HCT116 (cell line): ENCODE results near the gene CNN3. TPM values are rescaled to one million over a fixed set of nuclear protein-coding genes. Genes with fewer than 3 reads are reported as not detected.

Experiments
- ATAC-seq: fragments of 200-7000 bp; cut with Tn5 transposase; 2 replicates; pipeline ENCODE4 v1.9.1; 2020; ENCODE audit warnings: mild to moderate bottlenecking, moderate library complexity
- BruUV-seq: library from RNA; stranded (reverse); fragments of 400-500 nt; replicated peaks from 2 replicates; lab custom pipeline; 2021; lab: Mats Ljungman, UMichigan
- CTCF ChIA-PET: fragments of 300-600 bp; sonication (Branson Sonifier 250); formaldehyde crosslinking; loops from one replicate; lab custom pipeline; 2021; ENCODE audit warnings: antibody characterized with exemption; lab: Charles Lee
- POLR2A ChIA-PET: fragments of 300-600, 350-600 bp; sonication (Branson Sonifier 250); formaldehyde crosslinking; loops from one replicate; lab custom pipeline; 2021; ENCODE audit warnings: antibody characterized with exemption; lab: Charles Lee
- RAD21 ChIA-PET, 2 experiments: fragments of 300-600 bp; sonication (Branson Sonifier 250); formaldehyde crosslinking; loops; one replicate each; lab custom pipeline; 2023; ENCODE audit warnings: low total read pairs in 2 of 2; ENCODE audit not compliant: uncharacterized antibody in 2 of 2, unreplicated experiment in 2 of 2, low non-redundant PET in 1 of 2; lab: Charles Lee
- DNase-seq: peaks from one replicate; pipeline ENCODE4 v3.0.0-alpha.2; 2010; ENCODE audit warnings: low read depth, low spot score
- H2AFZ ChIP-seq: fragments of 200-600 bp; shearing (Covaris generic), sonication (generic); 2 replicates; pipeline ENCODE4 v1.6.1; 2017; ENCODE audit warnings: low read depth, mixed run types, mixed read lengths, antibody characterized with exemption, low read length; ENCODE audit not compliant: poor library complexity, severe bottlenecking
- H3K27ac ChIP-seq: 2 replicates; pipeline ENCODE4 v1.5.1; 2012; ENCODE audit warnings: low read depth, low read length
- H3K27me3 ChIP-seq: fragments of 200-600 bp; sonication (generic); 2 replicates; pipeline ENCODE4 v1.6.1; 2016; ENCODE audit warnings: mixed run types, low read length, mixed read lengths; ENCODE audit not compliant: insufficient read depth
- H3K36me3 ChIP-seq, 2 experiments: fragments of 200-500 bp in 1 of 2; fragments of 200-600 bp in 1 of 2; sonication (Bioruptor generic) in 1 of 2; sonication (generic) in 1 of 2; 2 replicates each; pipeline versions ENCODE4 v1.5.1 to v1.6.1; 2014 to 2016; ENCODE audit warnings: low read length in 2 of 2, inconsistent platforms in 1 of 2, mixed read lengths in 1 of 2, mixed run types in 1 of 2; ENCODE audit not compliant: insufficient read depth in 2 of 2, control insufficient read depth in 1 of 2
- H3K4me1 ChIP-seq, 2 experiments: fragments of 200-600 bp in 1 of 2; sonication (generic) in 1 of 2; 2 replicates each; pipeline versions ENCODE4 v1.5.1 to v1.6.1; 2012 to 2017; ENCODE audit warnings: low read length in 2 of 2, inconsistent platforms in 1 of 2, mild to moderate bottlenecking in 1 of 2, mixed read lengths in 1 of 2, mixed run types in 1 of 2, moderate library complexity in 1 of 2; ENCODE audit not compliant: insufficient read depth in 2 of 2, control insufficient read depth in 1 of 2
- H3K4me2 ChIP-seq: fragments of 200-600 bp; sonication (generic); 2 replicates; pipeline ENCODE4 v1.6.1; 2017; ENCODE audit warnings: mixed run types, low read length, mixed read lengths
- H3K4me3 ChIP-seq, 2 experiments: fragments of 200-600 bp in 1 of 2; sonication (generic) in 1 of 2; replicated peaks in 1 of 2; 2 replicates each; pipeline ENCODE4 v1.5.1; 2011 to 2016; ENCODE audit warnings: low read length in 2 of 2, control low read depth in 1 of 2, low read depth in 1 of 2, mild to moderate bottlenecking in 1 of 2, mixed read lengths in 1 of 2, mixed run types in 1 of 2
- H3K79me2 ChIP-seq: fragments of 200-600 bp; sonication (generic); 2 replicates; pipeline ENCODE4 v1.6.1; 2017; ENCODE audit warnings: mild to moderate bottlenecking, mixed run types, low read length, moderate library complexity, mixed read lengths; ENCODE audit not compliant: insufficient read depth
- H3K9ac ChIP-seq: fragments of 200-600 bp; sonication (generic); 2 replicates; pipeline ENCODE4 v1.6.1; 2016; ENCODE audit warnings: low read length, mixed read lengths
- H3K9me2 ChIP-seq: fragments of 200-600 bp; sonication (generic), shearing (Covaris generic); 2 replicates; pipeline ENCODE4 v1.6.1; 2017; ENCODE audit warnings: mixed run types, mild to moderate bottlenecking, moderate library complexity; ENCODE audit not compliant: insufficient read depth
- H3K9me3 ChIP-seq, 2 experiments: fragments of 200-500 bp in 1 of 2; fragments of 200-600 bp in 1 of 2; sonication (Bioruptor generic) in 1 of 2; sonication (generic) in 1 of 2; 2 replicates each; pipeline ENCODE4 v1.6.1; 2014 to 2017; ENCODE audit warnings: low read length in 2 of 2, mixed read lengths in 2 of 2, inconsistent platforms in 1 of 2, low read depth in 1 of 2, mild to moderate bottlenecking in 1 of 2, mixed run types in 1 of 2, moderate library complexity in 1 of 2; ENCODE audit not compliant: control insufficient read depth in 1 of 2, insufficient read depth in 1 of 2
- H4K20me1 ChIP-seq: fragments of 200-600 bp; sonication (generic), shearing (Covaris generic); 2 replicates; pipeline ENCODE4 v1.6.1; 2017; ENCODE audit warnings: mixed run types, mild to moderate bottlenecking, moderate library complexity; ENCODE audit not compliant: insufficient read depth
- EGR1 ChIP-seq: IDR thresholded peaks from 2 replicates; pipeline ENCODE4 v1.6.1; 2012; ENCODE audit warnings: low read depth
- ELF1 ChIP-seq: IDR thresholded peaks from 2 replicates; pipeline ENCODE4 v1.6.1; 2012; ENCODE audit warnings: low read depth, borderline replicate concordance
- EZH2phosphoT487 ChIP-seq: fragments of 200-600 bp; IDR thresholded peaks from 2 replicates; pipeline ENCODE4 v1.6.1; 2018; ENCODE audit warnings: antibody characterized with exemption, borderline replicate concordance
- FOSL1 ChIP-seq: IDR thresholded peaks from 2 replicates; pipeline ENCODE4 v1.6.1; 2012; ENCODE audit warnings: low read depth
- JUND ChIP-seq: IDR thresholded peaks from 2 replicates; pipeline ENCODE4 v1.6.1; 2012
- MAX ChIP-seq: IDR thresholded peaks from 2 replicates; pipeline ENCODE4 v1.6.1; 2012
- POLR2AphosphoS5 ChIP-seq: IDR thresholded peaks from 2 replicates; pipeline ENCODE4 v1.6.1; 2011; ENCODE audit warnings: mild to moderate bottlenecking, low read depth, low read length, moderate library complexity
- RAD21 ChIP-seq: IDR thresholded peaks from 2 replicates; pipeline ENCODE4 v1.6.1; 2012; ENCODE audit warnings: low read depth, mild to moderate bottlenecking
- SIN3A ChIP-seq: IDR thresholded peaks from 2 replicates; pipeline ENCODE4 v1.6.1; 2012; ENCODE audit warnings: low read depth
- SP1 ChIP-seq: IDR thresholded peaks from 2 replicates; pipeline ENCODE4 v1.6.1; 2012; ENCODE audit warnings: low read depth
- SRF ChIP-seq: IDR thresholded peaks from 2 replicates; pipeline ENCODE4 v1.6.1; 2012; ENCODE audit warnings: low read depth
- TCF7L2 ChIP-seq: IDR thresholded peaks from 2 replicates; pipeline ENCODE4 v1.7.0; 2011; ENCODE audit warnings: borderline replicate concordance, inconsistent platforms; ENCODE audit not compliant: insufficient read depth, insufficient read length; ENCODE audit errors: extremely low read depth
- ZBTB33 ChIP-seq: IDR thresholded peaks from 2 replicates; pipeline ENCODE4 v1.6.1; 2011; ENCODE audit warnings: mild to moderate bottlenecking, low read length, moderate library complexity; ENCODE audit not compliant: insufficient replicate concordance; ENCODE audit errors: extremely low read depth
- ZFX ChIP-seq: fragments of 450-650 bp; IDR thresholded peaks from 2 replicates; pipeline ENCODE4 v1.6.1; 2017
- ZNF274 ChIP-seq: fragments of 200-500 bp; sonication (Bioruptor generic); IDR thresholded peaks from 2 replicates; pipeline ENCODE4 v1.6.1; 2014; ENCODE audit warnings: mild to moderate bottlenecking, low read depth, low read length, inconsistent platforms
- intact Hi-C: fragments of 100-400 bp; cut with micrococcal nuclease; formaldehyde crosslinking; loops from 2 replicates; pipeline ENCODE4 v1.10.0; 2022
- total RNA-seq: library from RNA; stranded (reverse); gene quantifications from one replicate; pipeline ENCODE4 v1.2.1, GENCODE V29; 2021; ENCODE audit not compliant: unreplicated experiment
- TF ChIP-seq, protein P1 (sequence below), 3 experiments: fragments of 200-600 bp in 1 of 3; sonication (generic) in 1 of 3; IDR thresholded peaks in 2 of 3; conservative IDR thresholded peaks in 1 of 3; 2 replicates each; pipeline ENCODE4 v1.5.1; 2012 to 2017; ENCODE audit warnings: low read depth in 2 of 3, low read length in 2 of 3, antibody characterized with exemption in 1 of 3, borderline replicate concordance in 1 of 3, control low read depth in 1 of 3, mild to moderate bottlenecking in 1 of 3, mixed read lengths in 1 of 3, mixed run types in 1 of 3, moderate library complexity in 1 of 3; ENCODE audit not compliant: insufficient read depth in 1 of 3
- TF ChIP-seq, protein P2 (sequence below): IDR thresholded peaks from 2 replicates; pipeline ENCODE4 v1.6.1; 2012; ENCODE audit warnings: low read depth
- TF ChIP-seq, protein P3 (sequence below): IDR thresholded peaks from 2 replicates; pipeline ENCODE4 v1.6.1; 2012

Gene CNN3
- total RNA-seq, 1 experiment from 2014 or later = 109 TPM

DNA sequence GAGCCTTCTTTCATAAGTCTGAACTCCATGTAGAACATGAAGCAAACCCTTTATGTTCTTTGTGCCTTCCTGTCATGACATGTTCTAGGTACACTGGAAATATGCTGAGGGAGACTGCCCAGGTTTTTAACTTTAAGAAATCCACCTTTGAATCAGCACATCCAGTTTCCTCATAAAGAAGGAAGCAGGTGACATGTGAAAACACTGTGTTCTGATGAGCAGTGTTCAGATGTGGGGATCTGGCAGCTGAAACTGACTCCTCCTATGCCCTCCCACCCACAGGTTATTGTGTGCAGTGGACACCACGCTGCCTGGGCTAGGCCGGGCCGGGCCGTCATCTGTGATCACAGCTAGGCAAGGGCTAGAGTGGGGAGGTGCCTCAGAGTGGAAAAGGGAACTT lies 51.1 kb downstream of the CNN3 start (continued):
- no peak for TF ChIP-seq ZBTB33
- no peak for TF ChIP-seq TCF7L2
- TF ChIP-seq SP1 = no peak
- TF ChIP-seq ZFX = no peak
- no peak for TF ChIP-seq ZNF274
- TF ChIP-seq, all 23 proteins: peak for 0

DNA sequence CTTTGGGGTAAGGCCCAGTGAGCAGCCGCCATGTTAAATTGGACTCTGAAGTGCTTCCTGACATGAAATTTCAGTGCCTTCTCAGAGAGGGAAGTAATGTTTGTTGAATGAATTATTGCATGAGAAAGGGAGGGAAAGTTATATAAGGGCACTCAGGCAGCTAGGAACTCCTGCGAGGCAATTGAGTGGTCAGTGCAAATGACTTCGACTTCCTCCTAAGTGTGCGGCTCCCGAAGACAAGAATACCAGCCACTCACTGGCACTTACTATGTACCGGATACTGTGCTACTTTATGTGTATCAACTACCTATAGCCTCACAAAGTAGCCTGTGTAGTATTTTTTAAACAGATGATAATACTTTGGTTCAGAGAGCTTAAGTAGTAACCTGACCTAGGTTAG lies 52.5 kb downstream of the CNN3 start:
- Histone ChIP-seq H3K36me3 (no peaks in the 10 kb centered on the region), H3K79me2 (no peaks in the 10 kb centered on the region), H4K20me1 (no peaks in the 10 kb centered on the region)
- TF ChIP-seq SRF = no peak
- TF ChIP-seq SP1 = no peak
- TF ChIP-seq POLR2AphosphoS5 = no peak
- TF ChIP-seq, protein P1, sequence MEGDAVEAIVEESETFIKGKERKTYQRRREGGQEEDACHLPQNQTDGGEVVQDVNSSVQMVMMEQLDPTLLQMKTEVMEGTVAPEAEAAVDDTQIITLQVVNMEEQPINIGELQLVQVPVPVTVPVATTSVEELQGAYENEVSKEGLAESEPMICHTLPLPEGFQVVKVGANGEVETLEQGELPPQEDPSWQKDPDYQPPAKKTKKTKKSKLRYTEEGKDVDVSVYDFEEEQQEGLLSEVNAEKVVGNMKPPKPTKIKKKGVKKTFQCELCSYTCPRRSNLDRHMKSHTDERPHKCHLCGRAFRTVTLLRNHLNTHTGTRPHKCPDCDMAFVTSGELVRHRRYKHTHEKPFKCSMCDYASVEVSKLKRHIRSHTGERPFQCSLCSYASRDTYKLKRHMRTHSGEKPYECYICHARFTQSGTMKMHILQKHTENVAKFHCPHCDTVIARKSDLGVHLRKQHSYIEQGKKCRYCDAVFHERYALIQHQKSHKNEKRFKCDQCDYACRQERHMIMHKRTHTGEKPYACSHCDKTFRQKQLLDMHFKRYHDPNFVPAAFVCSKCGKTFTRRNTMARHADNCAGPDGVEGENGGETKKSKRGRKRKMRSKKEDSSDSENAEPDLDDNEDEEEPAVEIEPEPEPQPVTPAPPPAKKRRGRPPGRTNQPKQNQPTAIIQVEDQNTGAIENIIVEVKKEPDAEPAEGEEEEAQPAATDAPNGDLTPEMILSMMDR (IDR thresholded peaks at IDR 0.05 in 2 of 3, conservative IDR thresholded peaks at IDR 0.05 in 1 of 3; ENCODE audit: borderline replicate concordance in 1 of 3, insufficient read depth in 1 of 3, low read depth in 2 of 3, low read length in 2 of 3) = no peak
- TF ChIP-seq ELF1 = no peak
- TF ChIP-seq, protein P2, sequence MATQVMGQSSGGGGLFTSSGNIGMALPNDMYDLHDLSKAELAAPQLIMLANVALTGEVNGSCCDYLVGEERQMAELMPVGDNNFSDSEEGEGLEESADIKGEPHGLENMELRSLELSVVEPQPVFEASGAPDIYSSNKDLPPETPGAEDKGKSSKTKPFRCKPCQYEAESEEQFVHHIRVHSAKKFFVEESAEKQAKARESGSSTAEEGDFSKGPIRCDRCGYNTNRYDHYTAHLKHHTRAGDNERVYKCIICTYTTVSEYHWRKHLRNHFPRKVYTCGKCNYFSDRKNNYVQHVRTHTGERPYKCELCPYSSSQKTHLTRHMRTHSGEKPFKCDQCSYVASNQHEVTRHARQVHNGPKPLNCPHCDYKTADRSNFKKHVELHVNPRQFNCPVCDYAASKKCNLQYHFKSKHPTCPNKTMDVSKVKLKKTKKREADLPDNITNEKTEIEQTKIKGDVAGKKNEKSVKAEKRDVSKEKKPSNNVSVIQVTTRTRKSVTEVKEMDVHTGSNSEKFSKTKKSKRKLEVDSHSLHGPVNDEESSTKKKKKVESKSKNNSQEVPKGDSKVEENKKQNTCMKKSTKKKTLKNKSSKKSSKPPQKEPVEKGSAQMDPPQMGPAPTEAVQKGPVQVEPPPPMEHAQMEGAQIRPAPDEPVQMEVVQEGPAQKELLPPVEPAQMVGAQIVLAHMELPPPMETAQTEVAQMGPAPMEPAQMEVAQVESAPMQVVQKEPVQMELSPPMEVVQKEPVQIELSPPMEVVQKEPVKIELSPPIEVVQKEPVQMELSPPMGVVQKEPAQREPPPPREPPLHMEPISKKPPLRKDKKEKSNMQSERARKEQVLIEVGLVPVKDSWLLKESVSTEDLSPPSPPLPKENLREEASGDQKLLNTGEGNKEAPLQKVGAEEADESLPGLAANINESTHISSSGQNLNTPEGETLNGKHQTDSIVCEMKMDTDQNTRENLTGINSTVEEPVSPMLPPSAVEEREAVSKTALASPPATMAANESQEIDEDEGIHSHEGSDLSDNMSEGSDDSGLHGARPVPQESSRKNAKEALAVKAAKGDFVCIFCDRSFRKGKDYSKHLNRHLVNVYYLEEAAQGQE = no peak
- TF ChIP-seq, protein P3, sequence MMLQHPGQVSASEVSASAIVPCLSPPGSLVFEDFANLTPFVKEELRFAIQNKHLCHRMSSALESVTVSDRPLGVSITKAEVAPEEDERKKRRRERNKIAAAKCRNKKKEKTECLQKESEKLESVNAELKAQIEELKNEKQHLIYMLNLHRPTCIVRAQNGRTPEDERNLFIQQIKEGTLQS = no peak
- no peak for TF ChIP-seq MAX
- no peak for TF ChIP-seq SIN3A
- no peak for TF ChIP-seq EZH2phosphoT487
- no peak for TF ChIP-seq EGR1
- no peak for TF ChIP-seq RAD21
- no peak for TF ChIP-seq JUND
- no peak for TF ChIP-seq TCF7L2
- TF ChIP-seq FOSL1 = no peak
- TF ChIP-seq, all 23 proteins: peak for 0
- Histone ChIP-seq H3K4me2 (no peak overlapping the region), H3K4me1 (peaks cover 0 to 16% of the 10 kb centered on the region in 2 experiments; a peak in 1 of 4 replicates), H2AFZ (no peak overlapping the region), H3K9me3 (no peaks in the 10 kb centered on the region), H3K4me3 (no peak overlapping the region), H3K27me3 (no peaks in the 10 kb centered on the region), H3K9me2 (no peaks in the 10 kb centered on the region), H3K9ac (no peak overlapping the region), H3K27ac (no peak overlapping the region)
- intact Hi-C loops = no loop called here
- no peak for DNase-seq
- no peak for ATAC-seq
- RAD21 ChIA-PET = no interaction called here
- CTCF ChIA-PET = interaction anchor here (2.2 kb wide), 1 partner anchor 20 kb away, joined by 7 read pairs; no protein-coding TSS in a partner anchor
- POLR2A ChIA-PET = no interaction called here
- BruUV-seq = no TSS peak
